OCI-M2 (cell line): Measurements from ENCODE around the gene REEP5.
"Not testable (repeated sequence)": the region's sequence is repeated elsewhere in the genome, so short reads cannot be mapped to it uniquely, and the experiment has no call there.

Source experiments
- DNase-seq: peaks from one replicate; lab custom pipeline; 2025; ENCODE audit not compliant: unreplicated experiment; lab: John Stamatoyannopoulos, UW

Gene REEP5

GRCh38 chr5:112933651-112934365 lies 11.8 kb upstream of the REEP5 start:
- no peak for DNase-seq

GRCh38 chr5:112933105-112933504 lies 11.1 kb upstream of the REEP5 start:
- DNase-seq = no peak

GRCh38 chr5:112931473-112931872 lies 9.4 kb upstream of the REEP5 start:
- DNase-seq = no peak

GRCh38 chr5:112930082-112930344 lies 8.0 kb upstream of the REEP5 start:
- no peak for DNase-seq

GRCh38 chr5:112929336-112930081 lies 7.5 kb upstream of the REEP5 start:
- DNase-seq = no peak

GRCh38 chr5:112923988-112924387 lies 2.0 kb upstream of the REEP5 start:
- DNase-seq = no peak

GRCh38 chr5:112923148-112923917 lies 1.3 kb upstream of the REEP5 start:
- DNase-seq = no peak

GRCh38 chr5:112921026-112921832 lies 798 bp downstream of the REEP5 start:
- DNase-seq = no peak

GRCh38 chr5:112919972-112920371 lies 2.1 kb downstream of the REEP5 start:
- no peak for DNase-seq

GRCh38 chr5:112918679-112919078 lies 3.3 kb downstream of the REEP5 start:
- DNase-seq = no peak

GRCh38 chr5:112918136-112918535 lies 3.9 kb downstream of the REEP5 start:
- no peak for DNase-seq

GRCh38 chr5:112917453-112917995 lies 4.5 kb downstream of the REEP5 start:
- no peak for DNase-seq

- no peak for DNase-seq
Measured at GRCh38 chr5:112915831-112916230, 6.2 kb downstream of the REEP5 start.

GRCh38 chr5:112914584-112914983 lies 7.4 kb downstream of the REEP5 start:
- DNase-seq = no peak

GRCh38 chr5:112910529-112910928 lies 11.5 kb downstream of the REEP5 start:
- no peak for DNase-seq

GRCh38 chr5:112908854-112909253 lies 13.2 kb downstream of the REEP5 start:
- DNase-seq = no peak

- no peak for DNase-seq
Measured at GRCh38 chr5:112907166-112907631, 14.8 kb downstream of the REEP5 start.

GRCh38 chr5:112906637-112907036 lies 15.4 kb downstream of the REEP5 start:
- no peak for DNase-seq

- DNase-seq = not testable (repeated sequence)
Measured at GRCh38 chr5:112904996-112905395, 17.0 kb downstream of the REEP5 start.

GRCh38 chr5:112902561-112902960 lies 19.5 kb downstream of the REEP5 start:
- no peak for DNase-seq

- no peak for DNase-seq
Measured at GRCh38 chr5:112895682-112896081, 26.3 kb downstream of the REEP5 start.
